ENCODE measurements around the gene ESX1.
"Not testable (repeated sequence)": the region's sequence is repeated elsewhere in the genome, so short reads cannot be mapped to it uniquely, and the experiment has no call there.

Gene ESX1

GRCh38 chrX:104254442-104255115, at the start of gene ESX1:
ESX1 (minus strand) TSS chrX:104254933; CDS start chrX:104254849, 84 bp downstream.
- DNase-seq (ENCODE audit: low read depth): no peak

GRCh38 chrX:104295636-104296035, 40.9 kb upstream of the ESX1 start:
- no peak for DNase-seq (ENCODE audit: low read depth)

- no peak for DNase-seq (ENCODE audit: low read depth)
These were observed 34.2 kb upstream of the ESX1 start for GRCh38 chrX:104288961-104289360.

GRCh38 chrX:104288269-104288668, 33.5 kb upstream of the ESX1 start:
- no peak for DNase-seq (ENCODE audit: low read depth)

- DNase-seq (ENCODE audit: low read depth): no peak
These were observed 30.5 kb upstream of the ESX1 start for GRCh38 chrX:104285201-104285600.

- no peak for DNase-seq (ENCODE audit: low read depth)
These were observed 29.8 kb upstream of the ESX1 start for GRCh38 chrX:104284507-104284906.

- no peak for DNase-seq (ENCODE audit: low read depth)
These were observed 27.5 kb upstream of the ESX1 start for GRCh38 chrX:104282166-104282725.

GRCh38 chrX:104281564-104281963, 26.8 kb upstream of the ESX1 start:
- no peak for DNase-seq (ENCODE audit: low read depth)

- no peak for DNase-seq (ENCODE audit: low read depth)
These were observed 25.9 kb upstream of the ESX1 start for GRCh38 chrX:104280609-104281008.

GRCh38 chrX:104270916-104271512, 16.3 kb upstream of the ESX1 start:
- DNase-seq (ENCODE audit: low read depth): no peak

- DNase-seq (ENCODE audit: low read depth): no peak
These were observed 15.5 kb upstream of the ESX1 start for GRCh38 chrX:104270212-104270611.

- DNase-seq (ENCODE audit: low read depth): no peak
These were observed 732 bp upstream of the ESX1 start for GRCh38 chrX:104255465-104255864.

GRCh38 chrX:104253567-104254441, 929 bp downstream of the ESX1 start:
- DNase-seq (ENCODE audit: low read depth): no peak

- DNase-seq (ENCODE audit: low read depth): no peak
These were observed 4.3 kb downstream of the ESX1 start for GRCh38 chrX:104250470-104250869.

- DNase-seq (ENCODE audit: low read depth): not testable (repeated sequence)
These were observed 24.7 kb downstream of the ESX1 start for GRCh38 chrX:104230060-104230459.

- no peak for DNase-seq (ENCODE audit: low read depth)
These were observed 43.5 kb downstream of the ESX1 start for GRCh38 chrX:104211187-104211586.

GRCh38 chrX:104205548-104205947, 49.2 kb downstream of the ESX1 start:
- no peak for DNase-seq (ENCODE audit: low read depth)

All from CMK (cell line).